ENCODE measurements around the gene CREB3L4. TPM values are rescaled to one million over a fixed set of nuclear protein-coding genes. Genes with fewer than 3 reads are reported as not detected.

CREB3L4 gene
- total and polyA plus RNA-seq, 7 donors: 3.7 to 12.6 (median 5.3) TPM

DNA sequence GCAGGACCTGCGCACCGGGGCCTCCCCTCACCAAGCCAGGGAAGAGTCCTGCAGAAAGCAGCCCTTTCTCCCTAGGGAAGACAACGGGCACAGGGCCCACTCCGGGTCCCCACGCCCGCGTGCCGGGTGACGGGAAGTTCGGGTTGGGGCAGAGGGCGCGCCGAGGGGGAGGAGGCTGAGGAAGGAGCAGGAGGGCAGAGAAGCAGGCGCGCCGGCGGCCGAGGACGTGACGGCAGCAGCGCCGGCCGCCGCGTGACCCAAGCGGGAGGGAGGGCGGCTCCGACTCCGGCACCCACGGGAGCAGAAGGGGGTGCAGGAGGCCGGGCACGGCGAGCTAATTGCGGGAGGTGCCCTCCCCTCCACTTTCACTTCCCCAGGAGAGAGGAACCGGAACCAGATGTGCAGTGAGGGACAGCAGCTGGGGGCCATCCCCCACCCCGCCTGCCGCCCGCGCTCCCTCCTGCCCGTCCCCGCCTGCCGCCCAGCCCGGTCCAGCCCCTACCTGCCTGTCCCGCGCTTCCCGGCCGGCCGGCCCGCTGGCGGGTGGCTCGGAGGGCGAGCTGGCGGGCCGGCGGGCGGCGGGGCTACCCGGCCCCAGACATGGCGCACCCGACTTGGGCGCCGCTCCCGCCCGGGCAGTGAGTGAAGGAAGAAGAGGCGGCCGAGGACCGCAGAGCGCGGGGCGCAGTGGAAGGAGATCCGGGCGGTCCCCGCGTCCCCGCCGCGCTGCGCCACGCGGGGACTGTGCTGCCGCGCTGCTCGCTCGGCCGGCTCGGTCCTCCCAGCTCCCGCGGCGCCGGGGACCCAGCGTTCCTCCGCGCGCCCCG lies 21.7 kb upstream of the CREB3L4 start:
- Histone ChIP-seq H3K4me3 (peak overlapping the region; percentile 99), H3K27me3 (ENCODE audit: insufficient read depth in 3 of 3, low read length in 2 of 3) (no peaks in the 10 kb centered on the region), H3K4me1 (peaks cover 24% of the 10 kb centered on the region), H3K27ac (peak overlapping the region; percentile 94), H3K36me3 (ENCODE audit: insufficient read depth in 1 of 2, low read depth in 1 of 2) (peaks cover 8 to 59% of the 10 kb centered on the region in 2 donors), H3K9me3 (no peaks in the 10 kb centered on the region)
- TF ChIP-seq CTCF (IDR thresholded peaks at IDR 0.05): no peak
- peak; percentile 90 to 93 for DNase-seq
- WGBS, 3 donors: 0% methylated on average over 14 to 95 of the region's 95 CpGs
- peak; percentile 70 to 79 (median 76) for ATAC-seq
- intact Hi-C loops (cut with DNase I): loop anchor here (1.0 to 10.0 kb wide), 4 partner anchors 41 to 271 kb away; partner anchors contain the start of genes ILF2 (in 1 of the 2), NPR1 (in 1 of the 2) and RAB13 (in 1 of the 2)

GRCh38 chr1:153946622-153947241 lies 21.0 kb upstream of the CREB3L4 start, which contains the start of gene DENND4B:
Gene DENND4B, minus strand, starts transcription at chr1:153946718. Its CDS starts 2,344 bp downstream, at chr1:153944374.
- Histone ChIP-seq H3K9me3 (no peaks in the 10 kb centered on the region), H3K36me3 (ENCODE audit: insufficient read depth in 1 of 2, low read depth in 1 of 2) (peaks cover 8 to 60% of the 10 kb centered on the region in 2 donors), H3K27ac (peak within 1 kb of the TSS; percentile 94), H3K27me3 (ENCODE audit: insufficient read depth in 3 of 3, low read length in 2 of 3) (no peaks in the 10 kb centered on the region), H3K4me3 (peak within 1 kb of the TSS; percentile 99), H3K4me1 (peaks cover 24% of the 10 kb centered on the region)
- 9 to 20% (median 15%) methylated on average over 13 to 28 of the region's 28 CpGs for WGBS, 3 donors
- intact Hi-C loops (cut with DNase I): loop anchor here (1.0 to 10.0 kb wide), 4 partner anchors 41 to 272 kb away; partner anchors contain the start of genes ILF2 (in 1 of the 2), NPR1 (in 1 of the 2) and RAB13 (in 1 of the 2)
- DNase-seq: peak; percentile 88 to 93
- ATAC-seq: peak; percentile 84 to 85 (median 84)
- peak; percentile 93 for TF ChIP-seq CTCF (IDR thresholded peaks at IDR 0.05)

DNA sequence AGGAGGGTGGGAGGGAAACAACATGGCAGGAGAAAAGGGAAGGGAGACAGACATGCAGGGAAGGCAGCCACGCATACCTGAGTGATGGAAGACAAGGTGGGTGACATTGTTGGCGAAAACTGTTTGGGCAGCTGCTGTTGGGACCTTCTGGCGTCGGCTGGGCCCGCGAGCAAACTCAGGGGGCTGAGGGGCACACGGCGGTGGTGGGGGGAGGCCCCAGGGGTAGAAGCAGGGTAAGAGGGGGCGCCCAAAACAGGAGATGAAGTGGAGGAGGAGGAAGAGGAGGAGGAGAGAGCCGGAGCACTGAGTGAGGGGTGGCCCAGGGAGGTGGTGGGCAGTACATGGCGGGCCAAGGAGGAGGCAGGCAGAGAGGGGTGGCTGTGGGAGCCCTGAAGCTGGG lies 16.5 kb upstream of the CREB3L4 start:
- ATAC-seq (no peak), DNase-seq (no peak)
- H3K27ac ChIP-seq: no peak overlapping the region
- WGBS, 3 donors: 92 to 96% (median 93%) methylated on average over 11 of the region's 11 CpGs
- H3K4me1 ChIP-seq: peaks cover 9% of the 10 kb centered on the region
- no peaks in the 10 kb centered on the region for H3K27me3 ChIP-seq (ENCODE audit: insufficient read depth in 3 of 3, low read length in 2 of 3)
- peaks cover 13 to 78% of the 10 kb centered on the region in 2 donors for H3K36me3 ChIP-seq (ENCODE audit: insufficient read depth in 1 of 2, low read depth in 1 of 2)
- TF ChIP-seq CTCF (IDR thresholded peaks at IDR 0.05): no peak
- H3K9me3 ChIP-seq: no peaks in the 10 kb centered on the region
- no peak overlapping the region for H3K4me3 ChIP-seq
- intact Hi-C loops (cut with DNase I): no loop called here

GRCh38 chr1:153951801-153952200 lies 15.9 kb upstream of the CREB3L4 start:
- peaks cover 13% of the 10 kb centered on the region for H3K4me1 ChIP-seq
- H3K9me3 ChIP-seq: no peaks in the 10 kb centered on the region
- H3K27me3 ChIP-seq (ENCODE audit: insufficient read depth in 3 of 3, low read length in 2 of 3): no peaks in the 10 kb centered on the region
- H3K36me3 ChIP-seq (ENCODE audit: insufficient read depth in 1 of 2, low read depth in 1 of 2): peaks cover 13 to 78% of the 10 kb centered on the region in 2 donors
- no peak overlapping the region for H3K27ac ChIP-seq
- DNase-seq (no peak), ATAC-seq (no peak)
- WGBS, 3 donors: 77 to 91% (median 89%) methylated on average over 2 of the region's 2 CpGs
- H3K4me3 ChIP-seq: no peak overlapping the region
- intact Hi-C loops (cut with DNase I): no loop called here
- no peak for TF ChIP-seq CTCF (IDR thresholded peaks at IDR 0.05)

Data from psoas muscle (tissue), 8 donors.